Epithelial cell of proximal tubule (primary cell): Measurements from ENCODE around the gene KIR2DL3. TPM values are rescaled to one million over a fixed set of nuclear protein-coding genes. Genes with fewer than 3 reads are reported as not detected.

Experiments used
- DNase-seq: peaks from one replicate; pipeline ENCODE4 v3.0.0-alpha.2; 2011; ENCODE audit warnings: low read depth
- H3K4me3 ChIP-seq: 2 replicates; pipeline ENCODE4 v1.5.1; 2011; ENCODE audit warnings: low read depth, mild to moderate bottlenecking, low read length
- CTCF ChIP-seq: conservative IDR thresholded peaks from 2 replicates; pipeline ENCODE4 v1.5.1; 2012; ENCODE audit warnings: low read depth, mild to moderate bottlenecking, low read length
- total RNA-seq: library from RNA; depleted of rRNA; stranded (reverse); fragments of >200 nt; gene quantifications from 2 replicates; pipeline ENCODE4 v1.2.3, GENCODE V29; 2015

The KIR2DL3 gene
- total RNA-seq, 1 donor from 2014 or later, result not detected

- TF ChIP-seq CTCF, result no peak
- no peak overlapping the region for H3K4me3 ChIP-seq
- no peak for DNase-seq
These were observed 52.4 kb downstream of the KIR2DL3 start for GRCh38 chr19:54790711-54791110.

- no peak for DNase-seq
- H3K4me3 ChIP-seq, result no peak overlapping the region
- TF ChIP-seq CTCF, result no peak
These were observed 53.2 kb downstream of the KIR2DL3 start for GRCh38 chr19:54791476-54791875.

GRCh38 chr19:54792814-54793213, 54.5 kb downstream of the KIR2DL3 start:
- H3K4me3 ChIP-seq, result no peak overlapping the region
- no peak for DNase-seq
- TF ChIP-seq CTCF, result no peak

- H3K4me3 ChIP-seq, result no peak overlapping the region
- TF ChIP-seq CTCF, result no peak
- no peak for DNase-seq
These were observed 57.4 kb downstream of the KIR2DL3 start for GRCh38 chr19:54795758-54796157.

Other genes with a start within 250 kb of the KIR2DL3 start
- gene LAIR2, start 235.7 kb upstream of the KIR2DL3 start, total RNA-seq, result not detected in 2 replicates
- not detected in 2 replicates for gene LILRA2, start 164.7 kb upstream of the KIR2DL3 start, total RNA-seq
- gene LILRA1, start 144.9 kb upstream of the KIR2DL3 start, total RNA-seq, result not detected in 2 replicates
- not detected in 2 replicates for gene LILRB1, start 108.0 kb upstream of the KIR2DL3 start, total RNA-seq
- gene LILRB4, start 75.5 kb upstream of the KIR2DL3 start, total RNA-seq, result not detected in 2 replicates
- gene KIR3DL3, start 14.1 kb upstream of the KIR2DL3 start, total RNA-seq, result not detected in 2 replicates
- not detected in 2 replicates for gene KIR2DL1, start 31.3 kb downstream of the KIR2DL3 start, total RNA-seq
- gene KIR2DL4, start 65.1 kb downstream of the KIR2DL3 start, total RNA-seq, result not detected in 2 replicates
- not detected in 2 replicates for gene KIR3DL1, start 78.0 kb downstream of the KIR2DL3 start, total RNA-seq
- gene KIR2DS4, start 94.2 kb downstream of the KIR2DL3 start, total RNA-seq, result not detected in 2 replicates
- gene KIR3DL2, start 111.9 kb downstream of the KIR2DL3 start, total RNA-seq, result not detected in 2 replicates
- gene FCAR, start 135.7 kb downstream of the KIR2DL3 start, total RNA-seq, result not detected in 2 replicates
- gene NCR1, start 167.6 kb downstream of the KIR2DL3 start, total RNA-seq, result not detected in 2 replicates
- not detected in 2 replicates for gene NLRP7, start 209.0 kb downstream of the KIR2DL3 start, total RNA-seq
- gene NLRP2, start 227.9 kb downstream of the KIR2DL3 start, total RNA-seq, result 12.4 and 28.3 TPM in 2 replicates